ENCODE data around the gene CFAP61.

CFAP61 gene

GRCh38 chr20:20184149-20184548 lies 131.8 kb downstream of the CFAP61 start:
- peak; percentile 23 to 33 for DNase-seq

GRCh38 chr20:20184706-20185105 lies 132.4 kb downstream of the CFAP61 start:
- no peak for DNase-seq

GRCh38 chr20:20188647-20189046 lies 136.3 kb downstream of the CFAP61 start:
- DNase-seq = no peak

GRCh38 chr20:20192366-20192765 lies 140.0 kb downstream of the CFAP61 start:
- no peak for DNase-seq

- no peak for DNase-seq
Observed at GRCh38 chr20:20195021-20195705, 142.8 kb downstream of the CFAP61 start.

- no peak for DNase-seq
Observed at GRCh38 chr20:20196610-20197009, 144.3 kb downstream of the CFAP61 start.

- DNase-seq = no peak
Observed at GRCh38 chr20:20198011-20198410, 145.7 kb downstream of the CFAP61 start.

- no peak for DNase-seq
Observed at GRCh38 chr20:20199361-20200160, 147.2 kb downstream of the CFAP61 start.

- DNase-seq = no peak
Observed at GRCh38 chr20:20201124-20201523, 148.8 kb downstream of the CFAP61 start.

- no peak for DNase-seq
Observed at GRCh38 chr20:20201639-20202038, 149.3 kb downstream of the CFAP61 start.

GRCh38 chr20:20202768-20203167 lies 150.4 kb downstream of the CFAP61 start:
- no peak for DNase-seq

GRCh38 chr20:20203784-20204183 lies 151.5 kb downstream of the CFAP61 start:
- DNase-seq = no peak

- no peak for DNase-seq
Observed at GRCh38 chr20:20204256-20204655, 151.9 kb downstream of the CFAP61 start.

- DNase-seq = no peak
Observed at GRCh38 chr20:20205141-20205861, 153.0 kb downstream of the CFAP61 start.

GRCh38 chr20:20205862-20206236 lies 153.5 kb downstream of the CFAP61 start:
- DNase-seq = no peak

- DNase-seq = no peak
Observed at GRCh38 chr20:20206788-20207187, 154.5 kb downstream of the CFAP61 start.

- no peak for DNase-seq
Observed at GRCh38 chr20:20207291-20207690, 155.0 kb downstream of the CFAP61 start.

GRCh38 chr20:20207872-20208271 lies 155.5 kb downstream of the CFAP61 start:
- DNase-seq = no peak

- no peak for DNase-seq
Observed at GRCh38 chr20:20209684-20210083, 157.4 kb downstream of the CFAP61 start.

GRCh38 chr20:20210327-20210726 lies 158.0 kb downstream of the CFAP61 start:
- no peak for DNase-seq

- no peak for DNase-seq
Observed at GRCh38 chr20:20210943-20211273, 158.6 kb downstream of the CFAP61 start.

GRCh38 chr20:20211274-20211987 lies 159.1 kb downstream of the CFAP61 start:
- DNase-seq = no peak

- no peak for DNase-seq
Observed at GRCh38 chr20:20211988-20212518, 159.7 kb downstream of the CFAP61 start.
